ENCODE results near the gene LDHB.

DNA sequence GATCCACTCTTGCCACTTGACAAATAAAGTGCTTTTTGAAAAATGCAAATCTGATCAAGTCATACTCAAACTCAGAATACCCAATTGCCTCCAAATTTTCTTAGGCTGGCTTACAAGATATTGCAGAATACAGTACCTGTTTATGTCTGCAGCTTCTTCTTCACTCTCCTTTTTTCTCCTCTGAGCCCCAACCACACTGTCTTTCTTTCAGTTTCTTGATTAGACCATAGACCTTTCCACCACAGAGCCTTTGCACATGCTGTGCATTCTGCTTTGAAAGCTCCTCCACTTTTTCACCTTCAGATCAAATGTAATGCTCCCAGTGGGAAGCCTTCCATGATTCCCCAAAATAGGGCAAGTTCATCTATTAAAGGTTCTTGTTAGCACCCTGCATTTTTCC lies 39.1 kb downstream of the LDHB start:
- TF ChIP-seq CTCF (conservative IDR thresholded peaks at IDR 0.05; ENCODE audit: low read depth, low read length), result no peak
- TF ChIP-seq EZH2phosphoT487 (IDR thresholded peaks at IDR 0.05; ENCODE audit: borderline replicate concordance, low read length), result no peak
